ENCODE results near the gene AGAP1.

AGAP1 gene

GRCh38 chr2:235493775-235494715 is at the start of gene AGAP1:
AGAP1 (plus strand) TSS chr2:235494043.
- peak; percentile 87 for DNase-seq (ENCODE audit: low read depth)

DNA sequence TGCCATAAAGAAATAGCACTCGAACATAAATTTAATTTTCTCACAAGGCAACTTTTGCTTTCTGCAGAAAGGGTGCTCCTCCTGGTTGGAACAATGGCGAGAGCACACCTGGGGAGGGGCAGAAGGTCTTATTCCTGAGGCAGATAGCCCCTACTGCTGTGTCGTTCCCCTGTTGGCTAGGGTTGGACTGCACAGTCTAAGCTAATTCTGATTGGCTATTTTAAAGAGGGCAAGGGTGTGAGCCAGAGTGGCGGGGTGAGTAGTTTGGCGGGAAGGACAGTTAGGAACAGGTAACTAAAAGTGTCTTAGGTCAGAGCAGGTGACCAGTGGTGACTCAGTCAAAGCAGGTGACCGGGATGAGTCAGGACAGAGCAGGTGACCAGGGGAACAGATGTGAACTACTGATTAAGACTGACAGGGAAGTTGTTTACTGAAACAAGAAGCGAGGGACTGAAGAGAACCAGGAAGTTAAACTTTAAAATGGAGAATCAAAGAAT is 49.7 kb upstream of the AGAP1 start:
- DNase-seq (ENCODE audit: low read depth): no peak

DNA sequence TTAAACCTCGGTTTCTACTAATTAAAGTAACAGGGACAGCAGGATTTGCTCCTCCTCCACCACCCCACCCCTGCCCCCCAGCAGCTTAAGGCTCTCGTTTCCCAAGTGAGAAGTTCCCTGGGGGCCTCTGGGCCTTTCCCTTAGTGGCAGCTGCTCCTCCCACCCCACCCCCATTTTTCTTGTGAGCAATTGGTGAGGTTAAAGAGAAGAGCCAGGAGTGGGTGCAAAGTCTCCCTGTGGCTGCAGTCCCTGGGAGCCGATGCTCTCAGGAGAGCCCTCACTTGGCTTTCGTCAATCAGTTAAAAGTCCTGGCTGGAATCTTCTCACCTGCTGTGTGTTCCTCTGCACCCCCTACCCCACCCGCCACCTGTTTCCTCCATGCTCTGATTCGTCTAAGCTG is 48.7 kb upstream of the AGAP1 start:
- DNase-seq (ENCODE audit: low read depth): no peak

- DNase-seq (ENCODE audit: low read depth): no peak
Observed at GRCh38 chr2:235446082-235446481, 47.8 kb upstream of the AGAP1 start.

- DNase-seq (ENCODE audit: low read depth): peak; percentile 62
Observed at GRCh38 chr2:235447210-235447609, 46.6 kb upstream of the AGAP1 start.

DNA sequence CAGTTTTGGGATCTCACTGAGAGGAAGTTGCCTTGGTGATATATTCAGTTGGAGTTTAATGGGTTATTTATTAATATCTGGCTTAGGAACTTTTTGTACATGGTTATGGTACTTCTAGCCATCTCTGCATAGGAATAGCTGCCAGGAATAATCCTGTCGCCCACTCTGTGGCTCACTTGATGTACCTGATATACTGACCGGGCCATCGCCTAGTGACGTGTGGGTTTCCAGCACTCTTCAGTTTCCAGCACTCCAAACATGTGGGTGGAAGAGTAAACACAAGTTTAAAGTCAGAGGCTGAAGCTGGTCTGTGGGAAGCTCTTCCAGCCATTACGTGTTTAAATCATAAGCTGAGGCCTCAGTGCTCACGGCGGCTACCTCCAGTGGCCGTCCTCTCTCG is 44.3 kb upstream of the AGAP1 start:
- no peak for DNase-seq (ENCODE audit: low read depth)

DNA sequence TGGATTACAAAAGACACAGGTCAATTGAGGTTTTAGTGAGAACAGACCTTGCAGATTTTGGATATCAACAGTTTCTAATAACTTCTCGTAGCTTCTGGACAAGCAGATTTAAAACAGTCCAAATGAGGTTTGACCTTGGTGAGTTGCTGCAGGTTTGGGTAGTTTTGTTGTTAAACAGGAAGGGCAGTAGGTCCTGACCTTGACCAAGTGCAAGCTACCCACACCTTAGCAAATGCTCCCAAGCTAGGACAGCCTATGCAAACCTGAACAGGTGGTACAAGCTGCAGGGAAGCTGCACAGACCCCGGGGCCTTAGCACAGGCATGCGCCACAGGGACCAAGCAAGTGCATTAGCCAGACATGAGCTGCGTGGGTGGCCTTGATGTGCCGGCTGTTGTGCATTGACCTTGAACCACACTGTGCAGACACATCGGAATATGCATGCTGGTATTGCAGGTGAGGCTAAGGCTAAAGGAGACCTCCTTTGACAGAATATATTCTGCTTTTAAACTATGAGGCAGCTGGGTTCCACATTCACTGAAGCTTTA is 40.2 kb upstream of the AGAP1 start:
- DNase-seq (ENCODE audit: low read depth): no peak

DNA sequence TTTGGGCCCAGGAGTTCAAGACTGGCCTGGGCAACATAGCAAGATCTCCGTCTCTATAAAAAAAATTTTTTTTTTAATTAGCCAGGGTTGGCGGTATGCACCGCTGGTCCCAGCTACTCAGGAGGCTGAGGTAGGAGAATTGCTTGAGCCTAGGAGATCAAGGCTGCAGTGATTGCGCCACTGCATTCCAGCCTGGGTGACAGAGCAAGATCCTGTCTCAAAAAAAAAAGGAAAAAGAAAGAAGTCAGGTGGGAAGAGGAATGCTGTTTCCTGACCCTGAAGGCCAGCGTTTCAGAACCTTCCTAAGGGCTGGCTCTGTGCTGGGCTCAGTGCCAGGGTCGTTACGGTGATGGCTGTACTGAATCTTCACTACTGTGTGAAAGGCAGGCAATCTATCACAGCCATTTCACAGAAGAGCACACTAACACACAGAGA is 35.0 kb upstream of the AGAP1 start:
- DNase-seq (ENCODE audit: low read depth): peak; percentile 38

- DNase-seq (ENCODE audit: low read depth): no peak
Observed at GRCh38 chr2:235460548-235461047, 33.2 kb upstream of the AGAP1 start.

DNA sequence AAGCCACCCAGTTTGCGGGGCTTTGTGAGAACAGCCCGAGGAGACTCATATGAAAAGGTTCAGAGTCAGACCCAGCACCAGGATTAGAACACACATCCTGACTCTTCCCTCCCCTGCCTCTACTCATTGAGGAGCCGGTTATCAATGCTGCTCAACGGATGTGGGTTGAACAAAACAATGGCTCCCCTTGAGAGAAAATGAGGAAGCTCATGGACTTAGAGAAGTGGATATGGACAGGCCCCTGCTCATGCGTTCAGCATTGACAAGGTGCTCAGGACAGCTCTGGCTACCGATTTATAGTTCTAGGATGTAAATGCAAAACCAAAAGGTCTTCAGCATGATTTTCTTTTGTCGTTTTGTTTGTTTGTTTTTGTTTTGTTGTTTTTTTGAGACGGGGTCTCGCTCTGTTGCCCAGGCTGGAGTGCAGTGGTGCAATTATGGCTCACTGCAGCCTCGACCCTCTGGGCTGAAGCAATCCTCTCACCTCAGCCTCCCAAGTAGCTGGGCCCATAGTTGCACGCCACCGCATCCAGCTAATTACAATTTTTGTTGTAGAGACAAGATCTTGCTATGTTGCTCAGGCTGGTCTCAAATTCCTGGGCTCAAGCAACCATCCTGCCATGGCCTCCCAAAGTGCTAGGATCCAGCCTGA is 32.0 kb upstream of the AGAP1 start:
- no peak for DNase-seq (ENCODE audit: low read depth)

DNA sequence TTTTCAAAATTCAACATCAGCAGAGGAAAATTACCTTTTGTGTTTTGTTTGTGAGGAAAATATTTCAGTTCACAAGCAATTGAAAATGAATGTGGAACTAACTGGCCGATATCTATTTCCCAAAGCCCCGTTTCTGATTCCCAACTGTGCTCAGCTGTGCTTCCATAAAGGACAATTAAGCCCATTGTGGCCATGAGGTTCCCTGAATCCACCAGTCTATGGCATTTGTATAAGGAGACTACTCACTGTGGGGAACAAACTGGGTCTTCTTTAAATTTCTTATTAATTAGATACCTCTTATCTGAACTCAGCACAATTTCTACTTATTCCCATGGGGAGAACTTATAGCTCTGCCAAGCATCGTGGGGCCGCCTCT is 31.4 kb upstream of the AGAP1 start:
- no peak for DNase-seq (ENCODE audit: low read depth)

DNA sequence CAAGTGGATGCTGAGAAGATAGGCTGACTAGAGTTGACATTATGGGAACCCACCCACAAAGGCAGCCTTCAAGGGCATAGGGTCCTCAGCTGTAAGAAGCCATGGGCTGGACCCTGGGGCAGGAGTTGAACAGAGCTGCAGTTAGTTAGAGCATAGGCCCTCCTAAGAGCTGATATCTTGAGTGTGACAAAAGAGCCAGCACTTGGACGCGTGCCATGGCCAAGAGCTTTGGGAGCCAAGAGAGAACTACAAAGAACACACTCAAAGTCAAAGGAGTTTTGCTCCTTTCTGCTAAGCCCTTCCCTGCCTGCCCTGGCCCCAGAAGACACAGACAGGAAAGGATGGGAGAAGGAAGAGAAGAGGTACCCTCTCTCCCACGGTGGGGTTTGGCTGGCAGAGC is 29.9 kb upstream of the AGAP1 start:
- no peak for DNase-seq (ENCODE audit: low read depth)

GRCh38 chr2:235467588-235467987 is 26.3 kb upstream of the AGAP1 start:
- DNase-seq (ENCODE audit: low read depth): peak; percentile 69

DNA sequence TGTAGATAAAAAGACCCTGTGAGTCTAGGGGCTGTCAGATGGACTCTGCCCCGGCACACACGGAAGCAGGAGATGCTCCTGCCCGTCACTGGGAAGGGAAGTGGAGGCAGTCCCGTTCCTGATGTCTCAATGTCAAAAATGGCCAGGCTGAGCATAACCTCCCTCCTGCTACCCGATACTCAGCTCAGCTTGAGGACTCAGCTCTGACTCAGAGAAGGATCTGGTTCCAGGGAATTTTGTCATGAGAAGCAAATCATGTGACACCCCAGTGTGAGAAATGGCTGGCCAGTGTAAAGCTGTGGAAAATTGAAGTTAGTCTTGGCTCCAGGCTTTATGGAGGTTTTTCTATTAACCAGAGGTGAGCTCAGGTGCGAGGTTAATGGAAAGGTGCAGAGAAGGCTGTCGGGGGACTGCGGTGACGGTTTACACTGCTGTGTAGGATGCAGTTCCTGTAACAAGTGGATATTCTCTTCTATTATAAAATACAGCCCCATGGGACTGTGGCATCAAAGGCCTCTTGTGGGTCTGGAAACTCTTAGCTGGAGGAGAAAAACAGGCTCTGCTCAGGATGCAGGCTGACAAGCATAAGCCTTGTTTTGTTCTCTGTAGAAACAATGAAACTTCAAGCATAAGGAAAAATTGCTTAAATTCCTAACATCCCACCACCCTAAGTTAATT is 24.7 kb upstream of the AGAP1 start:
- DNase-seq (ENCODE audit: low read depth): peak; percentile 88

GRCh38 chr2:235471186-235471747 is 22.6 kb upstream of the AGAP1 start:
- no peak for DNase-seq (ENCODE audit: low read depth)

DNA sequence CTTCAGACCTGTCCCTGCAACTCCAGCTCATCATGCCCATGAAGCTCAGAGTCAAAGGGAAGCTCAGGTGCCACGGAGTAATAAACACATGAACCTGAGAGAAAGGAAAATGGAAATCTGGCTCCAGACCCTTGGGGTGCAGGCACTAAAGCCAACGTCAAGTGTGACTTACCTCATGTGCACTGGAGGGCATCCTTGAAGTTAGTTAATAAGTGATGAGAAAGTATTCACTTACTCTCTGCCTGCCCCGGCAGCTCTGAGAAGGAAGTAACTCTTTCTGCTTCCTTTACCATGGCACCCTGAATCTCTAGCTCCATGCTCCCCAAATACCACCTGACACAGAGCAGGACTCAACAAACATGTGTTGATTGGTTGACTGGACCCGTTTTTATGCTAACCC is 21.4 kb upstream of the AGAP1 start:
- DNase-seq (ENCODE audit: low read depth): no peak

GRCh38 chr2:235478609-235479008 is 15.2 kb upstream of the AGAP1 start:
- no peak for DNase-seq (ENCODE audit: low read depth)

GRCh38 chr2:235479604-235480003 is 14.2 kb upstream of the AGAP1 start:
- no peak for DNase-seq (ENCODE audit: low read depth)

DNA sequence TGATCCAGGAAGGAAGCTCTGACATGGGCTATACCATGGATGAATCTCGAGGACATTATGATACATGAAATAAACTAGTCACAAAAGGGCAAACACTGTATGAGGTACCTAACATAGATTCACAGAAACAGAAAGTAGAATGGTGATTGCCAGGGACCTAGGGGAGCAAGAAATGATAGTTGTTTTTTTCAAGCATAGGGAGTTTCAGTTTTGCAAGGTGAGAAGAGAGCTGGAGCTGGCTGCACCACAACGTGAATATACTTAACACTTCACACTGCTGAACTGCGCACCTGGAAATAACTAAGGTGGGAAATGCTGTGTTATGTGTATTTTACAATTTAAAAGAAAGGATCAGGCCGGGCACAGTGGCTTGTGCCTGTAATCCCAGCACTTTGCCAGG is 13.2 kb upstream of the AGAP1 start:
- no peak for DNase-seq (ENCODE audit: low read depth)

DNA sequence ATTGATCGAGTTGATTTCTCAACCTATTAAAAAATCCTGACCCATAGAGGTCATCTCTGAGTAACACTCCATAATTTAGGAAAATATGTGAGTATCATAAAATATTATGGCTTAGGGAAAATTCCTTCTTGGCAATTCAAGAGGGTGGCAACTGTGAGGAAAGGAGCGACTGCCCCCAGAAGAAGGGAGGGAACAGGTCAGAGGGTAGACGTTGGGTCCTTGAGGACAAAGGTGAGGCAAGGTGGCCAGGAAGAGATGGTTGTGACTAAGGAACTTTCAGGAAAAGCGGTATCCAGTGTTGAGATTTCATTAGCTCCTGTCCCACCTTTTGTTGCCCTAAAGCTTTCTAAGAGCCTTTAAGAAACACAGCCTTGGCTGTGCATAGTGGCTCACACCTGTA is 10.5 kb upstream of the AGAP1 start:
- DNase-seq (ENCODE audit: low read depth): no peak

GRCh38 chr2:235485362-235485761 is 8.5 kb upstream of the AGAP1 start:
- no peak for DNase-seq (ENCODE audit: low read depth)

- DNase-seq (ENCODE audit: low read depth): no peak
Observed at GRCh38 chr2:235486729-235487128, 7.1 kb upstream of the AGAP1 start.

Measured in EH (cell line).